NCI-H1092 (cell line): ENCODE data around the gene DNASE1L1.

ENCODE experiments used
- DNase-seq: peaks from one replicate; lab custom pipeline; 2025; lab: John Stamatoyannopoulos, UW

Gene DNASE1L1

GRCh38 chrX:154367474-154368308 is 41.4 kb downstream of the DNASE1L1 start:
- DNase-seq = no peak

- DNase-seq = no peak
Measured at GRCh38 chrX:154366666-154367055, 42.4 kb downstream of the DNASE1L1 start.

- no peak for DNase-seq
Measured at GRCh38 chrX:154365997-154366665, 42.9 kb downstream of the DNASE1L1 start.

- DNase-seq = no peak
Measured at GRCh38 chrX:154365052-154365600, 43.9 kb downstream of the DNASE1L1 start.

GRCh38 chrX:154363706-154364439 is 45.2 kb downstream of the DNASE1L1 start:
- DNase-seq = no peak

- DNase-seq = no peak
Measured at GRCh38 chrX:154362085-154362742, 46.8 kb downstream of the DNASE1L1 start.

- DNase-seq = no peak
Measured at GRCh38 chrX:154360155-154360713, 48.8 kb downstream of the DNASE1L1 start.

GRCh38 chrX:154359362-154360154 is 49.5 kb downstream of the DNASE1L1 start:
- DNase-seq = no peak

- DNase-seq = no peak
Measured at GRCh38 chrX:154358829-154359228, 50.2 kb downstream of the DNASE1L1 start.

- DNase-seq = no peak
Measured at GRCh38 chrX:154358011-154358410, 51.0 kb downstream of the DNASE1L1 start.

GRCh38 chrX:154357205-154357604 is 51.8 kb downstream of the DNASE1L1 start:
- no peak for DNase-seq

- no peak for DNase-seq
Measured at GRCh38 chrX:154356596-154356995, 52.5 kb downstream of the DNASE1L1 start.

- no peak for DNase-seq
Measured at GRCh38 chrX:154355776-154356140, 53.3 kb downstream of the DNASE1L1 start.

GRCh38 chrX:154355094-154355775 is 53.8 kb downstream of the DNASE1L1 start:
- no peak for DNase-seq

- no peak for DNase-seq
Measured at GRCh38 chrX:154354516-154354915, 54.5 kb downstream of the DNASE1L1 start.

GRCh38 chrX:154354013-154354412 is 55.0 kb downstream of the DNASE1L1 start:
- no peak for DNase-seq

GRCh38 chrX:154353172-154353843 is 55.7 kb downstream of the DNASE1L1 start:
- no peak for DNase-seq

GRCh38 chrX:154352466-154352865 is 56.6 kb downstream of the DNASE1L1 start:
- no peak for DNase-seq

- DNase-seq = no peak
Measured at GRCh38 chrX:154352012-154352401, 57.0 kb downstream of the DNASE1L1 start.
